GM18870 (cell line): ENCODE measurements around the gene STAB1.

Experiments
- ATAC-seq: cut with Tn5 transposase; IDR thresholded peaks from one replicate; pipeline ENCODE4 v1.9.1; 2021; ENCODE audit warnings: moderate library complexity; ENCODE audit not compliant: unreplicated experiment

Gene STAB1

GRCh38 chr3:52558436-52558835 lies 63.3 kb downstream of the STAB1 start:
- no peak for ATAC-seq

- ATAC-seq, result no peak
These were observed 66.0 kb downstream of the STAB1 start for GRCh38 chr3:52561028-52561747.

- no peak for ATAC-seq
These were observed 68.8 kb downstream of the STAB1 start for GRCh38 chr3:52563984-52564383.

- ATAC-seq, result no peak
These were observed 72.9 kb downstream of the STAB1 start for GRCh38 chr3:52568069-52568468.

- no peak for ATAC-seq
These were observed 74.9 kb downstream of the STAB1 start for GRCh38 chr3:52570076-52570475.

- no peak for ATAC-seq
These were observed 77.1 kb downstream of the STAB1 start for GRCh38 chr3:52572221-52572620.
